A549 (cell line): Measurements from ENCODE around the gene OTUD7B. TPM values are rescaled to one million over a fixed set of nuclear protein-coding genes. Genes with fewer than 3 reads are reported as not detected.
A peak's percentile ranks its signal among the peaks of the same experiment; 100 is the strongest.

ENCODE experiments used
- ATAC-seq, 2 experiments: fragments of 200-7000 bp in 1 of 2; fragments of >200 bp in 1 of 2; cut with Nextera tagmentation in 1 of 2; cut with Tn5 transposase in 1 of 2; 3 replicates each; pipeline versions ENCODE4 v1.8.0 to v1.9.1; 2018 to 2020; ENCODE audit warnings: mild to moderate bottlenecking in 1 of 2, moderate library complexity in 1 of 2
- CTCF ChIA-PET: fragments of 300-600 bp; sonication (Branson Sonifier 250); formaldehyde crosslinking; extraction: SDS; loops from one replicate; lab custom pipeline; 2021; ENCODE audit warnings: antibody characterized with exemption, inconsistent platforms; lab: Yijun Ruan, JAX
- POLR2A ChIA-PET: fragments of 350-600 bp; formaldehyde crosslinking; extraction: SDS; loops from one replicate; lab custom pipeline; 2021; ENCODE audit warnings: antibody characterized with exemption, inconsistent platforms; lab: Yijun Ruan, JAX
- DNase-seq, 2 experiments: peaks; one replicate each; pipeline versions ENCODE4 v3.0.0 to v3.0.0-alpha.2; 2011 to 2016; ENCODE audit warnings: low read depth in 1 of 2, low spot score in 1 of 2
- FAIRE-seq: peaks from 2 replicates; lab custom pipeline; 2011; peaks lifted over from hg19 to GRCh38; lab: Jason Lieb, UNC
- H3K27ac ChIP-seq, 2 experiments: fragments of >200 bp; sonication (Bioruptor Twin); formaldehyde crosslinking; 3 replicates each; pipeline ENCODE4 v1.5.1; 2016 to 2017
- H3K4me1 ChIP-seq: fragments of >200 bp; sonication (Bioruptor Twin); formaldehyde crosslinking; 3 replicates; pipeline ENCODE4 v1.6.1; 2016
- H3K4me2 ChIP-seq: fragments of >200 bp; sonication (Bioruptor Twin); formaldehyde crosslinking; 3 replicates; pipeline ENCODE4 v1.6.1; 2016
- H3K4me3 ChIP-seq: fragments of >200 bp; sonication (Bioruptor Twin); formaldehyde crosslinking; 3 replicates; pipeline ENCODE4 v1.5.1; 2016
- H3K9me3 ChIP-seq: fragments of >200 bp; sonication (Bioruptor Twin); formaldehyde crosslinking; 3 replicates; pipeline ENCODE4 v1.6.1; 2016
- ATOH8 ChIP-seq: fragments of 250-450 bp; sonication (Bioruptor Pico); IDR thresholded peaks from 2 replicates; pipeline ENCODE4 v1.5.0; 2020; ENCODE audit warnings: low read depth, mild to moderate bottlenecking, moderate library complexity
- BCL3 ChIP-seq: fragments of >200 bp; sonication (Bioruptor Twin); formaldehyde crosslinking; IDR thresholded peaks from 3 replicates; pipeline ENCODE4 v1.6.1; 2016
- CHD4 ChIP-seq: fragments of 200-600 bp; sonication (generic); IDR thresholded peaks from 2 replicates; pipeline ENCODE4 v1.6.1; 2016; ENCODE audit warnings: antibody characterized with exemption, mild to moderate bottlenecking, borderline replicate concordance
- CTCF ChIP-seq: fragments of >200 bp; sonication (Bioruptor Twin); formaldehyde crosslinking; IDR thresholded peaks from 3 replicates; pipeline ENCODE4 v1.5.1; 2016
- EHMT2 ChIP-seq: fragments of 200-600 bp; sonication (generic); IDR thresholded peaks from 2 replicates; pipeline ENCODE4 v1.6.1; 2016; ENCODE audit warnings: antibody characterized with exemption, low read depth, mild to moderate bottlenecking, moderate library complexity
- FOSB ChIP-seq: fragments of 250-450 bp; sonication (Bioruptor Pico); IDR thresholded peaks from 2 replicates; pipeline ENCODE4 v1.5.0; 2020; ENCODE audit warnings: mild to moderate bottlenecking, moderate library complexity
- FOSL2 ChIP-seq, 2 experiments: fragments of 450-650 bp in 1 of 2; fragments of >200 bp in 1 of 2; sonication (Bioruptor Twin) in 1 of 2; formaldehyde crosslinking; IDR thresholded peaks; 2 replicates each; pipeline versions ENCODE4 v1.5.0 to v1.6.1; 2016 to 2020; ENCODE audit warnings: mild to moderate bottlenecking in 1 of 2, moderate library complexity in 1 of 2
- HDAC2 ChIP-seq: fragments of 200-600 bp; sonication (generic); IDR thresholded peaks from 2 replicates; pipeline ENCODE4 v1.6.1; 2016
- HEYL ChIP-seq: fragments of 250-450 bp; sonication (Bioruptor Pico); IDR thresholded peaks from 2 replicates; pipeline ENCODE4 v1.8.0; 2021; ENCODE audit warnings: mild to moderate bottlenecking, moderate library complexity
- HOXB13 ChIP-seq: fragments of 250-450 bp; sonication (Bioruptor Pico); IDR thresholded peaks from 2 replicates; pipeline ENCODE4 v1.5.0; 2020; ENCODE audit warnings: low read depth, mild to moderate bottlenecking, moderate library complexity
- JUNB ChIP-seq: fragments of >200 bp; sonication (Bioruptor Twin); formaldehyde crosslinking; IDR thresholded peaks from 2 replicates; pipeline ENCODE4 v1.6.1; 2016
- PHF8 ChIP-seq: fragments of 200-600 bp; sonication (generic); IDR thresholded peaks from 2 replicates; pipeline ENCODE4 v1.6.1; 2016; ENCODE audit warnings: low read depth, mild to moderate bottlenecking, antibody characterized with exemption, moderate library complexity, borderline replicate concordance
- RAD21 ChIP-seq, 2 experiments: fragments of >200 bp in 1 of 2; sonication (Bioruptor Twin) in 1 of 2; formaldehyde crosslinking in 1 of 2; IDR thresholded peaks in 1 of 2; conservative IDR thresholded peaks in 1 of 2; 2 replicates in 1 of 2; 3 replicates in 1 of 2; pipeline ENCODE4 v1.6.1; 2012 to 2018; ENCODE audit warnings: inconsistent platforms in 1 of 2
- RARB ChIP-seq: fragments of 250-450 bp; sonication (Bioruptor Pico); IDR thresholded peaks from 2 replicates; pipeline ENCODE4 v1.8.0; 2021; ENCODE audit warnings: mild to moderate bottlenecking, moderate library complexity
- RFX5 ChIP-seq: fragments of 450-650 bp; IDR thresholded peaks from 2 replicates; pipeline ENCODE4 v1.7.1; 2014; ENCODE audit warnings: antibody characterized with exemption, mild to moderate bottlenecking, moderate library complexity
- SMC3 ChIP-seq: fragments of >200 bp; sonication (Bioruptor Twin); formaldehyde crosslinking; IDR thresholded peaks from 3 replicates; pipeline ENCODE4 v1.6.1; 2018; ENCODE audit warnings: inconsistent platforms
- ZFP36 ChIP-seq: fragments of 450-650 bp; IDR thresholded peaks from 2 replicates; pipeline ENCODE4 v1.6.1; 2014; ENCODE audit warnings: borderline replicate concordance; ENCODE audit not compliant: partially characterized antibody
- ZNF302 ChIP-seq: fragments of 250-450 bp; sonication (Bioruptor Pico); IDR thresholded peaks from 2 replicates; pipeline ENCODE4 v1.9.0; 2021; ENCODE audit warnings: inconsistent platforms, mild to moderate bottlenecking, moderate library complexity
- WGBS: methylation state at CpG from one replicate; pipeline ENCODE4 v1.1.6; 2017; ENCODE audit errors: missing lambda C conversion rate; 5-methylcytosine and 5-hydroxymethylcytosine counted together
- polyA plus RNA-seq, 4 experiments: library from polyadenylated mRNA; depleted of rRNA in 3 of 4; stranded (reverse); fragments of >200 nt; fragmentation: RNase III in 1 of 4; extraction: RNeasy Plus Mini Kit Qiagen cat#74134 plus additional on column Dnase treatment in 1 of 4; gene quantifications; 2 replicates in 3 of 4; 3 replicates in 1 of 4; pipeline ENCODE4 v1.2.3, GENCODE V29; 2011 to 2017

Gene OTUD7B
- polyA plus RNA-seq, 2 of the 4 experiments (the other 2 are of a cell fraction): 8.0 to 12.1 TPM

- peak; percentile 65 to 70 for ATAC-seq
- ChIA-PET POLR2A (interaction anchor here (1.3 to 3.0 kb wide), 3 partner anchors 8 to 123 kb away, joined by 3 to 24 read pairs (median 4); a partner anchor contains a TSS), CTCF (interaction anchor here (0.5 to 5.3 kb wide), 12 partner anchors 10 to 1012 kb away, joined by 3 to 27 read pairs (median 4); a partner anchor contains a TSS)
- Histone ChIP-seq H3K4me3 (peak overlapping the region; percentile 59), H3K9me3 (no peaks in the 10 kb centered on the region), H3K27ac (peak overlapping the region; percentile 88 to 96), H3K4me1 (peaks cover 29% of the 10 kb centered on the region), H3K4me2 (peak overlapping the region; percentile 84)
- no peak for FAIRE-seq
- under 1% methylated on average over 29 of the region's 29 CpGs for WGBS
- no peak for TF ChIP-seq RFX5
- TF ChIP-seq ATOH8 (CRISPR knock-in tag): no peak
- TF ChIP-seq RAD21 (conservative IDR thresholded peaks at IDR 0.05 in 1 of 2, IDR thresholded peaks at IDR 0.05 in 1 of 2): no peak
- TF ChIP-seq HOXB13 (CRISPR knock-in tag): no peak
- DNase-seq: peak; percentile 35 to 48
Observed at GRCh38 chr1:150009604-150010392, 728 bp downstream of the OTUD7B start.

GRCh38 chr1:150008699-150009098, 1.8 kb downstream of the OTUD7B start:
- peaks cover 29% of the 10 kb centered on the region for H3K4me1 ChIP-seq
- TF ChIP-seq CHD4: no peak
- no peak for TF ChIP-seq HDAC2
- TF ChIP-seq BCL3: no peak
- TF ChIP-seq EHMT2: no peak
- TF ChIP-seq PHF8: no peak
- no peak for TF ChIP-seq ZNF302 (CRISPR knock-in tag)
- TF ChIP-seq JUNB: no peak
- TF ChIP-seq SMC3: no peak
- TF ChIP-seq ZFP36: no peak
- TF ChIP-seq, all 56 proteins: peak for 0
- 47% methylated on average over 6 of the region's 6 CpGs for WGBS
- ChIA-PET CTCF (interaction anchor here (1.0 to 5.3 kb wide), 5 partner anchors 13 to 178 kb away, joined by 3 to 27 read pairs (median 4); no protein-coding TSS in a partner anchor), POLR2A (interaction anchor here (3.0 kb wide), 1 partner anchor 122 kb away, joined by 24 read pairs; a partner anchor contains a TSS)
- FAIRE-seq: no peak
- no peaks in the 10 kb centered on the region for H3K9me3 ChIP-seq
- DNase-seq: no peak
- peak overlapping the region; percentile 59; the same call in 2 of the 3 replicates for H3K4me3 ChIP-seq
- peak overlapping the region in 1 of 2 experiments; percentile 96; a peak in 2 of 6 replicates for H3K27ac ChIP-seq
- H3K4me2 ChIP-seq: peak overlapping the region; percentile 84
- ATAC-seq: no peak

GRCh38 chr1:150006881-150007421, 3.6 kb downstream of the OTUD7B start:
- WGBS: 88% methylated on average over 4 of the region's 4 CpGs
- POLR2A ChIA-PET: no interaction called here
- Histone ChIP-seq H3K4me1 (peaks cover 38% of the 10 kb centered on the region), H3K4me2 (peak overlapping the region; percentile 84), H3K4me3 (no peak overlapping the region), H3K27ac (no peak overlapping the region), H3K9me3 (no peaks in the 10 kb centered on the region)
- DNase-seq (no peak), ATAC-seq (no peak), FAIRE-seq (no peak)
- CTCF ChIA-PET: interaction anchor here (1.3 kb wide), 2 partner anchors 45 to 56 kb away, joined by 3 to 8 read pairs; no protein-coding TSS in a partner anchor
- no peak for TF ChIP-seq JUNB
- no peak for TF ChIP-seq RARB (CRISPR knock-in tag)
- TF ChIP-seq FOSL2 (IDR thresholded peaks at IDR 0.05): no peak
- TF ChIP-seq FOSL2 (CRISPR knock-in tag; IDR thresholded peaks at IDR 0.05): peak; percentile 71
- no peak for TF ChIP-seq CTCF
- no peak for TF ChIP-seq FOSB (CRISPR knock-in tag)
- TF ChIP-seq HEYL: no peak
